Measurements from ENCODE around the gene IL1B. TPM values are rescaled to one million over a fixed set of nuclear protein-coding genes. Genes with fewer than 3 reads are reported as not detected.
"Not testable (repeated sequence)": the region's sequence is repeated elsewhere in the genome, so short reads cannot be mapped to it uniquely, and the experiment has no call there.

The IL1B gene
- polyA plus RNA-seq, 3 donors from 2014 or later: 0.31 to 3.7 (median 1.3) TPM

GRCh38 chr2:112870841-112871835 is 34.6 kb upstream of the IL1B start:
- Mint-ChIP-seq H3K4me1 (peaks cover 10 to 18% of the 10 kb centered on the region in 2 donors), H3K4me3 (no peak overlapping the region), H3K9me3 (no peaks in the 10 kb centered on the region), H3K27me3 (ENCODE audit: low read depth in 3 of 3) (peaks cover 0 to 4% (median 2%) of the 10 kb centered on the region in 3 donors), H3K27ac (no peak overlapping the region), H3K36me3 (peaks cover 0 to 12% (median 0%) of the 10 kb centered on the region in 3 donors)
- DNase-seq: no peak

GRCh38 chr2:112869258-112869842 is 32.8 kb upstream of the IL1B start:
- no peaks in the 10 kb centered on the region for H3K9me3 Mint-ChIP-seq
- H3K4me3 Mint-ChIP-seq: no peak overlapping the region
- H3K36me3 Mint-ChIP-seq: peaks cover 0 to 12% (median 0%) of the 10 kb centered on the region in 3 donors
- H3K27me3 Mint-ChIP-seq (ENCODE audit: low read depth in 3 of 3): peaks cover 2 to 5% (median 3%) of the 10 kb centered on the region in 3 donors
- no peak for DNase-seq
- no peak overlapping the region for H3K27ac Mint-ChIP-seq
- peaks cover 10 to 18% of the 10 kb centered on the region in 2 donors for H3K4me1 Mint-ChIP-seq

- Mint-ChIP-seq H3K4me3 (no peak overlapping the region), H3K4me1 (peaks cover 10 to 18% of the 10 kb centered on the region in 2 donors), H3K27ac (no peak overlapping the region), H3K27me3 (ENCODE audit: low read depth in 3 of 3) (peaks cover 2 to 4% (median 3%) of the 10 kb centered on the region in 3 donors), H3K36me3 (peaks cover 0 to 11% (median 0%) of the 10 kb centered on the region in 3 donors), H3K9me3 (no peaks in the 10 kb centered on the region)
- DNase-seq: no peak
These were observed 31.4 kb upstream of the IL1B start for GRCh38 chr2:112867701-112868631.

- Mint-ChIP-seq H3K27ac (no peak overlapping the region), H3K9me3 (no peaks in the 10 kb centered on the region), H3K36me3 (no peaks in the 10 kb centered on the region), H3K27me3 (ENCODE audit: low read depth in 3 of 3) (peaks cover 2 to 3% (median 3%) of the 10 kb centered on the region in 3 donors), H3K4me3 (no peak overlapping the region), H3K4me1 (peaks cover 10 to 18% of the 10 kb centered on the region in 2 donors)
- no peak for DNase-seq
These were observed 29.7 kb upstream of the IL1B start for GRCh38 chr2:112866128-112866835.

GRCh38 chr2:112864072-112864471 is 27.5 kb upstream of the IL1B start:
- DNase-seq: no peak
- Mint-ChIP-seq H3K4me1 (peaks cover 2 to 11% of the 10 kb centered on the region in 2 donors), H3K9me3 (peaks cover 2 to 10% (median 4%) of the 10 kb centered on the region in 6 donors), H3K27me3 (ENCODE audit: low read depth in 3 of 3) (peaks cover 0 to 4% (median 2%) of the 10 kb centered on the region in 3 donors), H3K36me3 (peaks cover 0 to 3% (median 0%) of the 10 kb centered on the region in 3 donors), H3K27ac (no peak overlapping the region), H3K4me3 (no peak overlapping the region)

GRCh38 chr2:112859406-112860183 is 23.0 kb upstream of the IL1B start:
- DNase-seq; H3K27me3 Mint-ChIP-seq (ENCODE audit: low read depth in 3 of 3); H3K27ac Mint-ChIP-seq; H3K4me1 Mint-ChIP-seq; H3K4me3 Mint-ChIP-seq: not testable (repeated sequence)
- H3K36me3 Mint-ChIP-seq: peaks cover 0 to 10% (median 0%) of the 10 kb centered on the region in 3 donors
- peaks cover 2 to 17% (median 7%) of the 10 kb centered on the region in 6 donors for H3K9me3 Mint-ChIP-seq

GRCh38 chr2:112850588-112850987 is 14.0 kb upstream of the IL1B start:
- peaks cover 2 to 15% (median 4%) of the 10 kb centered on the region in 3 donors for H3K27me3 Mint-ChIP-seq (ENCODE audit: low read depth in 3 of 3)
- no peaks in the 10 kb centered on the region for H3K4me1 Mint-ChIP-seq
- H3K9me3 Mint-ChIP-seq: no peaks in the 10 kb centered on the region
- H3K4me3 Mint-ChIP-seq: no peak overlapping the region
- H3K27ac Mint-ChIP-seq: no peak overlapping the region
- DNase-seq: no peak
- H3K36me3 Mint-ChIP-seq: no peaks in the 10 kb centered on the region

- Mint-ChIP-seq H3K36me3 (no peaks in the 10 kb centered on the region), H3K4me1 (no peaks in the 10 kb centered on the region), H3K27me3 (ENCODE audit: low read depth in 3 of 3) (peaks cover 2 to 15% (median 4%) of the 10 kb centered on the region in 3 donors), H3K27ac (no peak overlapping the region), H3K4me3 (no peak overlapping the region), H3K9me3 (no peaks in the 10 kb centered on the region)
- DNase-seq: no peak
These were observed 13.4 kb upstream of the IL1B start for GRCh38 chr2:112849956-112850355.

GRCh38 chr2:112848833-112849232 is 12.3 kb upstream of the IL1B start:
- H3K27me3 Mint-ChIP-seq (ENCODE audit: low read depth in 3 of 3): peaks cover 2 to 11% (median 4%) of the 10 kb centered on the region in 3 donors
- no peaks in the 10 kb centered on the region for H3K9me3 Mint-ChIP-seq
- DNase-seq: no peak
- no peak overlapping the region for H3K4me3 Mint-ChIP-seq
- H3K36me3 Mint-ChIP-seq: no peaks in the 10 kb centered on the region
- no peak overlapping the region for H3K27ac Mint-ChIP-seq
- no peaks in the 10 kb centered on the region for H3K4me1 Mint-ChIP-seq

GRCh38 chr2:112846031-112846430 is 9.5 kb upstream of the IL1B start:
- Mint-ChIP-seq H3K4me3 (no peak overlapping the region), H3K27me3 (ENCODE audit: low read depth in 3 of 3) (peaks cover 2 to 9% (median 5%) of the 10 kb centered on the region in 3 donors), H3K4me1 (no peaks in the 10 kb centered on the region), H3K27ac (no peak overlapping the region), H3K36me3 (no peaks in the 10 kb centered on the region), H3K9me3 (no peaks in the 10 kb centered on the region)
- DNase-seq: no peak

- Mint-ChIP-seq H3K36me3 (no peaks in the 10 kb centered on the region), H3K4me1 (no peaks in the 10 kb centered on the region), H3K27me3 (ENCODE audit: low read depth in 3 of 3) (peaks cover 4 to 7% (median 5%) of the 10 kb centered on the region in 3 donors), H3K27ac (no peak overlapping the region), H3K4me3 (no peak overlapping the region), H3K9me3 (no peaks in the 10 kb centered on the region)
- DNase-seq: no peak
These were observed 7.3 kb upstream of the IL1B start for GRCh38 chr2:112843836-112844235.

- H3K4me3 Mint-ChIP-seq: no peak overlapping the region
- no peaks in the 10 kb centered on the region for H3K36me3 Mint-ChIP-seq
- peaks cover 4 to 7% (median 5%) of the 10 kb centered on the region in 3 donors for H3K27me3 Mint-ChIP-seq (ENCODE audit: low read depth in 3 of 3)
- no peaks in the 10 kb centered on the region for H3K4me1 Mint-ChIP-seq
- no peak overlapping the region for H3K27ac Mint-ChIP-seq
- no peak for DNase-seq
- no peaks in the 10 kb centered on the region for H3K9me3 Mint-ChIP-seq
These were observed 6.7 kb upstream of the IL1B start for GRCh38 chr2:112843288-112843687.

All from immature natural killer cell (primary cell).